HEK293T (cell line): ENCODE data around the gene IGFBP6.
"Not testable (repeated sequence)": the region's sequence is repeated elsewhere in the genome, so short reads cannot be mapped to it uniquely, and the experiment has no call there.

Source experiments
- CTCF ChIA-PET: fragments of 350-600 bp; formaldehyde crosslinking; extraction: SDS; loops from one replicate; lab custom pipeline; 2021; ENCODE audit warnings: antibody characterized with exemption, inconsistent platforms; lab: Yijun Ruan, JAX
- POLR2A ChIA-PET: fragments of 350-600 bp; formaldehyde crosslinking; extraction: SDS; loops from one replicate; lab custom pipeline; 2020; ENCODE audit warnings: antibody characterized with exemption, inconsistent platforms; lab: Yijun Ruan, JAX
- DNase-seq: peaks from one replicate; pipeline ENCODE4 v3.0.0; 2012; ENCODE audit warnings: mixed read lengths; ENCODE audit errors: extremely low spot score
- ARNT ChIP-seq: fragments of 450-650 bp; IDR thresholded peaks from 2 replicates; pipeline ENCODE4 v1.6.1; 2017; ENCODE audit warnings: mild to moderate bottlenecking
- BHLHE40 ChIP-seq: fragments of 450-650 bp; IDR thresholded peaks from 2 replicates; pipeline ENCODE4 v1.6.1; 2016; ENCODE audit warnings: mild to moderate bottlenecking, moderate library complexity, borderline replicate concordance
- CTBP1 ChIP-seq: fragments of 450-650 bp; IDR thresholded peaks from 2 replicates; pipeline ENCODE4 v1.6.1; 2016; ENCODE audit warnings: borderline replicate concordance
- ELF4 ChIP-seq: fragments of 450-650 bp; IDR thresholded peaks from 2 replicates; pipeline ENCODE4 v1.6.1; 2017; ENCODE audit warnings: antibody characterized with exemption
- FOXA1 ChIP-seq: fragments of 450-650 bp; IDR thresholded peaks from 2 replicates; pipeline ENCODE4 v1.6.1; 2016; ENCODE audit warnings: mild to moderate bottlenecking
- FOXK2 ChIP-seq: fragments of 450-650 bp; IDR thresholded peaks from 2 replicates; pipeline ENCODE4 v1.6.1; 2016; ENCODE audit warnings: mild to moderate bottlenecking
- FOXM1 ChIP-seq: fragments of 450-650 bp; IDR thresholded peaks from 2 replicates; pipeline ENCODE4 v1.6.1; 2017; ENCODE audit warnings: mild to moderate bottlenecking, borderline replicate concordance
- HDGF ChIP-seq: fragments of 450-650 bp; IDR thresholded peaks from 2 replicates; pipeline ENCODE4 v1.6.1; 2017; ENCODE audit warnings: antibody characterized with exemption, borderline replicate concordance
- L3MBTL2 ChIP-seq: fragments of 450-650 bp; conservative IDR thresholded peaks from 2 replicates; pipeline ENCODE4 v1.6.1; 2016; ENCODE audit warnings: mild to moderate bottlenecking
- LEF1 ChIP-seq: fragments of 450-650 bp; IDR thresholded peaks from 2 replicates; pipeline ENCODE4 v1.6.1; 2017; ENCODE audit warnings: mild to moderate bottlenecking, borderline replicate concordance
- NFRKB ChIP-seq: fragments of 450-650 bp; IDR thresholded peaks from 2 replicates; pipeline ENCODE4 v1.6.1; 2016; ENCODE audit warnings: mild to moderate bottlenecking, moderate library complexity
- PKNOX1 ChIP-seq: fragments of 450-650 bp; IDR thresholded peaks from 2 replicates; pipeline ENCODE4 v1.6.1; 2016
- SP1 ChIP-seq: fragments of 450-650 bp; IDR thresholded peaks from 2 replicates; pipeline ENCODE4 v1.6.1; 2017
- SUZ12 ChIP-seq: fragments of 450-650 bp; IDR thresholded peaks from 2 replicates; pipeline ENCODE4 v1.6.1; 2016; ENCODE audit warnings: mild to moderate bottlenecking
- TARDBP ChIP-seq: fragments of 450-650 bp; IDR thresholded peaks from 2 replicates; pipeline ENCODE4 v1.6.1; 2016
- ZNF384 ChIP-seq: fragments of 450-650 bp; IDR thresholded peaks from 2 replicates; pipeline ENCODE4 v1.6.1; 2016

The IGFBP6 gene

GRCh38 chr12:53103860-53104305 lies 6.4 kb downstream of the IGFBP6 start:
- ChIA-PET POLR2A (interaction anchor here (2.2 kb wide), 1 partner anchor 25 kb away, joined by 12 read pairs; the partner anchor contains the start of gene SPRYD3), CTCF (interaction anchor here (0.6 to 1.8 kb wide), 5 partner anchors 23 to 55 kb away, joined by 3 to 12 read pairs (median 4); no protein-coding TSS in a partner anchor)
- TF ChIP-seq NFRKB (no peak), SUZ12 (no peak), ARNT (no peak), ZNF384 (no peak), PKNOX1 (no peak), L3MBTL2 (no peak), FOXK2 (no peak), SP1 (no peak), HDGF (no peak), CTBP1 (no peak), FOXM1 (no peak), TARDBP (no peak), ELF4 (no peak), LEF1 (no peak), BHLHE40 (no peak), FOXA1 (no peak)
- DNase-seq, result peak; percentile 4

DNA sequence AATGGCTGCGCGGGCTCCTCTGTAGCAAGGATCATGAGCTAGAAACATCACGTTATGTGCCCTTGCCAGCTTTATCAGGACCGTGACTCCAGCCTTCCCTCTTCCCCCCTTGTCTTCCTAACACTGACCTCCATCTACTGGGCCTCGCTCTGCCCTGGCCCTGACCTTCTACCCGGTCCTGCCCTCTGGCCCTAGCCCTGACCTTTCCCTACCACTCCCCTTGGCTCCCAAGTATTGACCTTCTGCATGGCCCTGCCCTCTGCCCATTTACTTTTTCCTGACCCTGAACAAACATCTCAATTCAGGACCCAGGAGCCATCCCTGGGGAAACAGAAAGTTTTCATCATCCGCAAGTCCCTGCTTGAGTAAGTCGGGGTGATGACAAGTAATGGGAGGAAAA lies 7.8 kb downstream of the IGFBP6 start:
- POLR2A ChIA-PET, result no interaction called here
- TF ChIP-seq CTBP1, result no peak
- CTCF ChIA-PET, result no interaction called here
- DNase-seq, result no peak

DNA sequence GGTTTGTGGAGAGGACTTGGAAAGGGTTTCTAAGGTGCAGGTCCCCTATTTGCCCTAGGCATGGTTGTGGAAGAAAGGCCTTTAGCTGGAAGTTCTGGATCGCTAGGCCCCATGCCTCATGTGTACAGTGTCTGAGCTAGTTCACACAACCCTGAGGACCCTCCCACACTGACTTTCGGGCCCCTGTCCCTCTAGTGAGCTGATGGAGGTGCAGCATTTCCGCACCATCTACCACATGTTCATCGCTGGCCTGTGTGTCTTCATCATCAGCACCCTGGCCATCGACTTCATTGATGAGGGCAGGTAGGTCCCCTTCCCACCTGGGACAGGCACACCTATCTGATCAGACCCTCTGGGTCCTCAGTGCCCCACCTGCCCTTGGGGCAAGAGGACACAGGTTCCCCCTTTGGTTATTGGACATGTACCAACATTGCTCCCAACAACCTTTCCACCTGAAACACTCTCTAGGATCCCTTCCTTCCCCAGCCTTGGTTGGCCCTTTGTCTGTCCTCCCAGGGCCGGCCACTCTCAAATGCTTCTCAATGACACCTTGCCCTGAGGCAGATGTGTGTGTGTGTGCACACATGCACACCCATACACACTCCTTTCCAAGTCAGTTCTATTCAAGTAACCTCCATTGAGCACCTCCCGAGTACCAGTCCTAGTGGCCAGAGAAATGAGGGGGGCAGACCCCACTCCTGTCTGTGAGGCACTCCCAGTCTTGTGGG lies 8.4 kb downstream of the IGFBP6 start:
- CTCF ChIA-PET, result no interaction called here
- TF ChIP-seq NFRKB (no peak), BHLHE40 (no peak), HDGF (no peak), CTBP1 (no peak), ARNT (no peak), FOXM1 (no peak), SUZ12 (no peak), ELF4 (no peak), SP1 (no peak), L3MBTL2 (no peak), LEF1 (no peak), ZNF384 (no peak), PKNOX1 (no peak), FOXK2 (no peak), TARDBP (no peak), FOXA1 (no peak)
- DNase-seq, result no peak
- POLR2A ChIA-PET, result no interaction called here

- CTCF ChIA-PET, result no interaction called here
- TF ChIP-seq PKNOX1 (no peak), ELF4 (no peak), FOXM1 (no peak), NFRKB (no peak), FOXA1 (no peak), SP1 (no peak), FOXK2 (no peak), L3MBTL2 (no peak), TARDBP (no peak)
- POLR2A ChIA-PET, result no interaction called here
- no peak for DNase-seq
These were observed 9.7 kb downstream of the IGFBP6 start for GRCh38 chr12:53107122-53107521.

- POLR2A ChIA-PET, DNase-seq, CTCF ChIA-PET: not testable (repeated sequence)
These were observed 15.0 kb downstream of the IGFBP6 start for GRCh38 chr12:53112431-53112830.

GRCh38 chr12:53113136-53113705 lies 15.8 kb downstream of the IGFBP6 start:
- CTCF ChIA-PET, result no interaction called here

More at GRCh38 chr12:53113136-53113705, 15.8 kb downstream of the IGFBP6 start:
- no peak for TF ChIP-seq PKNOX1
- no peak for TF ChIP-seq LEF1
- no peak for TF ChIP-seq ZNF384
- no peak for TF ChIP-seq CTBP1
- TF ChIP-seq ELF4, result no peak
- TF ChIP-seq SUZ12, result no peak
- no peak for TF ChIP-seq HDGF
- TF ChIP-seq NFRKB, result no peak
- no peak for TF ChIP-seq FOXA1
- no peak for DNase-seq
- POLR2A ChIA-PET, result no interaction called here
